K562 (cell line): ENCODE data around the gene ANO9. TPM values are rescaled to one million over a fixed set of nuclear protein-coding genes. Genes with fewer than 3 reads are reported as not detected.
A peak's percentile ranks its signal among the peaks of the same experiment; 100 is the strongest.

Experiments
- ARID4B ChIP-seq: sonication (generic); formaldehyde crosslinking; IDR thresholded peaks from 2 replicates; pipeline ENCODE4 v1.8.0; 2022; ENCODE audit warnings: mild to moderate bottlenecking, missing genetic modification reagents
- BCL6 ChIP-seq: fragments of 250-450 bp; sonication (Bioruptor Pico); IDR thresholded peaks from 2 replicates; pipeline ENCODE4 v1.4.0; 2020
- FOXK2 ChIP-seq, 2 experiments: fragments of 450-650 bp; IDR thresholded peaks in 1 of 2; conservative IDR thresholded peaks in 1 of 2; 2 replicates each; pipeline ENCODE4 v1.6.1; 2016; ENCODE audit warnings: low read depth in 2 of 2, mild to moderate bottlenecking in 1 of 2
- HLTF ChIP-seq: fragments of 450-650 bp; IDR thresholded peaks from 2 replicates; pipeline ENCODE4 v1.6.1; 2016
- JUN ChIP-seq, 2 experiments: sonication (generic) in 1 of 2; formaldehyde crosslinking in 1 of 2; IDR thresholded peaks; 2 replicates each; pipeline versions ENCODE4 v1.6.1 to v1.8.0; 2012 to 2022; ENCODE audit warnings: borderline replicate concordance in 2 of 2, mild to moderate bottlenecking in 2 of 2, improper control_type of control experiment in 1 of 2, low read depth in 1 of 2, low read length in 1 of 2, missing genetic modification reagents in 1 of 2
- MTA1 ChIP-seq: fragments of 450-650 bp; IDR thresholded peaks from 2 replicates; pipeline ENCODE4 v1.6.1; 2017; ENCODE audit warnings: borderline replicate concordance
- MTA2 ChIP-seq: fragments of 450-650 bp; IDR thresholded peaks from 2 replicates; pipeline ENCODE4 v1.6.1; 2016; ENCODE audit warnings: low read depth
- PHTF2 ChIP-seq: fragments of 250-450 bp; sonication (Bioruptor Pico); IDR thresholded peaks from 2 replicates; pipeline ENCODE4 v1.5.0; 2021; ENCODE audit warnings: mild to moderate bottlenecking
- RAD21 ChIP-seq, 2 experiments: fragments of 250-450 bp in 1 of 2; fragments of 450-650 bp in 1 of 2; sonication (Bioruptor Pico) in 1 of 2; formaldehyde crosslinking in 1 of 2; IDR thresholded peaks in 1 of 2; conservative IDR thresholded peaks in 1 of 2; 2 replicates each; pipeline versions ENCODE4 v1.4.0 to v1.8.0; 2020 to 2022; ENCODE audit warnings: mild to moderate bottlenecking in 2 of 2, moderate library complexity in 1 of 2
- ZBTB40 ChIP-seq, 2 experiments: fragments of 450-650 bp in 1 of 2; sonication (generic) in 1 of 2; formaldehyde crosslinking in 1 of 2; IDR thresholded peaks; 2 replicates each; pipeline versions ENCODE4 v1.7.1 to v1.9.0; 2016 to 2022; ENCODE audit warnings: inconsistent platforms in 1 of 2, mild to moderate bottlenecking in 1 of 2, missing genetic modification reagents in 1 of 2
- ZKSCAN1 ChIP-seq: fragments of 150-350 bp; IDR thresholded peaks from 2 replicates; pipeline ENCODE4 v1.6.1; 2016; ENCODE audit warnings: low read depth, low read length
- ZNF766 ChIP-seq: fragments of 200-800 bp; sonication (Bioruptor generic); conservative IDR thresholded peaks from 2 replicates; pipeline ENCODE4 v1.6.1; 2016; ENCODE audit warnings: missing genetic modification characterization, missing compliant biosample characterization
- polyA plus RNA-seq, 8 experiments: library from polyadenylated mRNA; depleted of rRNA in 4 of 8; stranded (reverse) in 5 of 8; unstranded in 3 of 8; fragments of >200 nt; fragmentation: Nextera tagmentation in 2 of 8; fragmentation: Illumina TruSeq in 1 of 8; extraction: Ambion mirVana in 2 of 8; extraction: Trizol in 1 of 8; gene quantifications; 2 replicates each; pipeline versions ENCODE4 v1.2.1 to v1.2.3, GENCODE V29; 2011 to 2014; ENCODE audit warnings: inconsistent platforms in 1 of 8, missing spikeins in 1 of 8
- total RNA-seq, 7 experiments: library from RNA; depleted of rRNA in 6 of 7; stranded (reverse); fragments of >200 nt in 6 of 7; fragmentation: Illumina TruSeq in 2 of 7; extraction: Trizol in 2 of 7; gene quantifications; 2 replicates each; pipeline versions ENCODE4 v1.2.1 to v1.2.3, GENCODE V29; 2011 to 2021; ENCODE audit warnings: low replicate concordance in 1 of 7

Gene ANO9
- total and polyA plus RNA-seq, 9 of the 15 experiments (the other 6 are each of a cell fraction or from before 2014, with no cell fraction given) = 0.20 to 14.5 (median 4.5) TPM

GRCh38 chr11:450809-451451, 9.1 kb upstream of the ANO9 start (continued):
- TF ChIP-seq ARID4B (CRISPR knock-in tag) = peak; percentile 65
- no peak for TF ChIP-seq HLTF
- 0 out of 2 replicates have a peak, but pooled peaks have one; percentile 53 for TF ChIP-seq MTA1
- TF ChIP-seq JUN (IDR thresholded peaks at IDR 0.05; ENCODE audit: borderline replicate concordance, low read depth, low read length) = peak; percentile 20; the same call in 1 of the 2 replicates
- peak; percentile 66 for TF ChIP-seq JUN (CRISPR knock-in tag; IDR thresholded peaks at IDR 0.05; ENCODE audit: borderline replicate concordance)
- no peak for TF ChIP-seq ZKSCAN1
- no peak for TF ChIP-seq PHTF2 (CRISPR knock-in tag)
- 0 out of 2 replicates have a peak, but pooled peaks have one; percentile 15 for TF ChIP-seq ZBTB40 (IDR thresholded peaks at IDR 0.05)
- TF ChIP-seq ZBTB40 (CRISPR knock-in tag; IDR thresholded peaks at IDR 0.05) = no peak
- TF ChIP-seq MTA2 = no peak
- TF ChIP-seq BCL6 (CRISPR knock-in tag) = no peak
- TF ChIP-seq RAD21 (CRISPR knock-in tag; conservative IDR thresholded peaks at IDR 0.05 in 1 of 2, IDR thresholded peaks at IDR 0.05 in 1 of 2) = peak; percentile 46 to 50
- peak; percentile 77 to 89 for TF ChIP-seq FOXK2 (conservative IDR thresholded peaks at IDR 0.05 in 1 of 2, IDR thresholded peaks at IDR 0.05 in 1 of 2; ENCODE audit: low read depth in 2 of 2)
- TF ChIP-seq ZNF766 (CRISPR knock-in tag) = no peak
